Omental fat pad (tissue), 4 donors: ENCODE measurements around the gene FERD3L. TPM values are rescaled to one million over a fixed set of nuclear protein-coding genes. Genes with fewer than 3 reads are reported as not detected.

Experiments used
- ATAC-seq: fragments of 150-250 bp; one replicate; pipeline ENCODE4 v1.9.1; 2016; ENCODE audit warnings: mild to moderate bottlenecking, moderate library complexity; ENCODE audit not compliant: low FRiP score
- DNase-seq: peaks from one replicate; pipeline ENCODE4 v3.0.0-alpha.2; 2019; ENCODE audit warnings: low spot score
- CTCF ChIP-seq, 3 donors: fragments of 450-650 bp; IDR thresholded peaks; one replicate each; pipeline ENCODE4 v1.5.1; 2016 to 2017; ENCODE audit warnings: antibody characterized with exemption in 3 of 3, mild to moderate bottlenecking in 3 of 3, moderate library complexity in 2 of 3
- total RNA-seq, 4 donors: library from RNA; depleted of rRNA; stranded (reverse); fragments of >200 nt; gene quantifications; one replicate each; pipeline ENCODE4 v1.1.0, GENCODE V29; 2016

The FERD3L gene
- total RNA-seq, 4 donors from 2014 or later = not detected

DNA sequence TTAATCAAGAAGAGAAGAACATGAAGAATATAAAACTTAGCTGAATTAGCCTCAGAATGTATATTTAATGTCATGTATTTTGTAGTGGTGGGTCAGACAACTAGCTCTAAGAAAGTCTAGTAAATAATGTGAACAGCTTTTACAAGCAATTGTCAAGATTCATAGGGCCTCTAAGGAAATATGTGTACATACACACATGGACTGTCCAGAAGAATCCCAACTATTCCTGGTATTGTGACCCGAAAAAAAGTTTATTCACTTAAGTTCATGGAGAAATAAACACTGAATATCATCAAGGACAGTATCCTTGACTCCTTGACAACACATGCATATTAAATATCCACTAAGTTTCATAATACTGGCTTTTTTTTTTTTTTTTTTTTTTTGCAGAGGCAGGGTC, 16.4 kb downstream of the FERD3L start:
- ATAC-seq (no peak), DNase-seq (no peak)
- no peak for TF ChIP-seq CTCF (IDR thresholded peaks at IDR 0.05)

DNA sequence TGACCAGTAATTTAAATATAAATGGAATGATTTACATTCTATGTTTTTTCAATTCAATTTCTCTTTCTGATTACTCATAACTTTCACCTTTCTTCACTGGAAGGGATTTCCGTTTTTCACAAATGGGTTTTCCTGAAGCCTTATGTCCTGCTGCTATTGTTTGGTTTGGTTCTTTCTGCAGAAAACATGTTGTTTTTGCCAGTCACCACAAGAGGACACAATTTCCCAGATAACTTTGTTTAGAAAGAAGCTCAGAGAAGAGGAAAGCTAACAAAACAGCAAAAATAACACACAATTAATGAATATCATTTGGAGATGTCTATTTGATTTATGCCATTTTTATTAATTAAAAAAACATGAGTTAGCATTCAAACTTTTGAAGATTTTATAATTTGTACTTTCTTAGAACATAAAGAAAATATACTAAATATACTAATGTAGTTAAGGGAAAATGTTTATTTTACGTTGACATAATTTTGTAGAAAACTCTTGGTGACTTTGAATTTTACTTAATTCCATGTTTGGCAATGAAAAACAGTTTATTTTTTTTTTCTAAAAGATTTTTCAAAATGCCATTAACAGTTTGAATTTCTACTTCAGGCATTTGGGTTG, 23.1 kb downstream of the FERD3L start:
- TF ChIP-seq CTCF (IDR thresholded peaks at IDR 0.05) = no peak
- DNase-seq (no peak), ATAC-seq (no peak)

- DNase-seq = no peak
- TF ChIP-seq CTCF (IDR thresholded peaks at IDR 0.05) = no peak
Observed at GRCh38 chr7:19119870-19120486, 25.2 kb downstream of the FERD3L start.

GRCh38 chr7:19119372-19119771, 25.8 kb downstream of the FERD3L start:
- DNase-seq = no peak
- no peak for ATAC-seq
- no peak for TF ChIP-seq CTCF (IDR thresholded peaks at IDR 0.05)

More at GRCh38 chr7:19119870-19120486, 25.2 kb downstream of the FERD3L start:
- no peak for ATAC-seq

DNA sequence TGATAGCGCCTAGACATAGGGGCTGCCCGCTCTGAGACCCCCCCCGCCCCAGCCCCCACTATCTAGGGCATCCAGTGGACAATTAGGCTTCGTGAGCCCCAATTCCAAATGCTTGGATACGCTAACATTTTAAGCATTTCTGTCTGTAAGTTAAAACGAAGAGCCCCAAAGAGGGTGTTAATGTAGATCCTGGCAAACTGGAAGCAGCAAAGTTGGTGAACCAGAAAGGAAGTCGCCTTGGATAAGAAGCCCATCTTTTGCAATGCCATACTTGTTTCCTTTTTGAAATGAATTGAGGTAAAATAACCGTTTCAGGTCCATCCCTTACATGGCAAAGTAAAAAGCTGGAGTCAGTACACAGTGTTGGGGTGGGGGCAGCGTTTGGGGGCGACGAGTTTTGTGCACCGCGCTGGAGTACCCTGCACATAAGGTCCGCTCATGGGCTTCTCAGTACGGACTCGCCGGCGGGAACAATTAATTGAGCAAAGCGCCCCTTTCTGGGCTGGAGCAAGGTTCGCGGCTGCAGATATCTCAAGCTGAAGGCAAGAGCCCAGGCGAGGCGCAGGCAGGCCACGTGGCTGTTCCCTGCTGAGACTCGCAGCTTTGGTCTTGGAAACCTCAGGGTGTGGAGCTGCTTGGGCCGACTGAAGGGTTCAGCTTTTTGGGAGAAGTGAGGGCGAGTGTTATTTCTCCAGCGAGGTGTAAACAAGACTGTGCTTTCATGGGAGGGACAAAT, 26.4 kb downstream of the FERD3L start:
- no peak for DNase-seq
- ATAC-seq = no peak

GRCh38 chr7:19117870-19118608, 27.2 kb downstream of the FERD3L start:
- DNase-seq (no peak), ATAC-seq (no peak)
- no peak for TF ChIP-seq CTCF (IDR thresholded peaks at IDR 0.05)

More for the DNA sequence above, 26.4 kb downstream of the FERD3L start:
- TF ChIP-seq CTCF (IDR thresholded peaks at IDR 0.05) = no peak
